HG03108 (cell line): Measurements from ENCODE around the gene MTG1.
A peak's percentile ranks its signal among the peaks of the same experiment; 100 is the strongest.

Source experiments
- ATAC-seq: cut with Tn5 transposase; IDR thresholded peaks from one replicate; pipeline ENCODE4 v1.9.1; 2021; ENCODE audit warnings: moderate library complexity; ENCODE audit not compliant: unreplicated experiment

The MTG1 gene

GRCh38 chr10:133394064-133394663 is at the start of gene MTG1:
Gene MTG1, plus strand, starts transcription at chr10:133394157. Its CDS starts 64 bp downstream, at chr10:133394221.
- ATAC-seq = peak; percentile 62

GRCh38 chr10:133344236-133344635 is 49.7 kb upstream of the MTG1 start:
- ATAC-seq = no peak

- ATAC-seq = no peak
Measured at GRCh38 chr10:133346413-133346812, 47.5 kb upstream of the MTG1 start.

- ATAC-seq = no peak
Measured at GRCh38 chr10:133347710-133348517, 46.0 kb upstream of the MTG1 start.

- ATAC-seq = no peak
Measured at GRCh38 chr10:133349160-133349568, 44.8 kb upstream of the MTG1 start.

- no peak for ATAC-seq
Measured at GRCh38 chr10:133349577-133350011, 44.4 kb upstream of the MTG1 start.

GRCh38 chr10:133350283-133350949 is 43.5 kb upstream of the MTG1 start:
- no peak for ATAC-seq

- no peak for ATAC-seq
Measured at GRCh38 chr10:133350950-133351329, 43.0 kb upstream of the MTG1 start.

GRCh38 chr10:133351408-133352318 is 42.3 kb upstream of the MTG1 start:
- no peak for ATAC-seq

- no peak for ATAC-seq
Measured at GRCh38 chr10:133353202-133353959, 40.6 kb upstream of the MTG1 start.

GRCh38 chr10:133353988-133354605 is 39.9 kb upstream of the MTG1 start:
- ATAC-seq = no peak

- no peak for ATAC-seq
Measured at GRCh38 chr10:133354672-133355240, 39.2 kb upstream of the MTG1 start.

GRCh38 chr10:133355266-133355665 is 38.7 kb upstream of the MTG1 start:
- ATAC-seq = no peak

GRCh38 chr10:133355991-133356390 is 38.0 kb upstream of the MTG1 start:
- ATAC-seq = no peak

- no peak for ATAC-seq
Measured at GRCh38 chr10:133356549-133357284, 37.2 kb upstream of the MTG1 start.

GRCh38 chr10:133357285-133358161 is 36.4 kb upstream of the MTG1 start, which contains the start of gene FUOM:
Gene FUOM, minus strand, starts transcription at chr10:133358019. Its CDS starts 12 bp downstream, at chr10:133358007.
- ATAC-seq = peak; percentile 59

- ATAC-seq = no peak
Measured at GRCh38 chr10:133358162-133358924, 35.6 kb upstream of the MTG1 start.
